NCI-H1436 treated with DMSO at 0.1 percent for 48 hours (cell line): ENCODE measurements around the gene PSME3.

Source experiments
- DNase-seq: peaks from one replicate; lab custom pipeline; 2025; lab: John Stamatoyannopoulos, UW

PSME3 gene

DNA sequence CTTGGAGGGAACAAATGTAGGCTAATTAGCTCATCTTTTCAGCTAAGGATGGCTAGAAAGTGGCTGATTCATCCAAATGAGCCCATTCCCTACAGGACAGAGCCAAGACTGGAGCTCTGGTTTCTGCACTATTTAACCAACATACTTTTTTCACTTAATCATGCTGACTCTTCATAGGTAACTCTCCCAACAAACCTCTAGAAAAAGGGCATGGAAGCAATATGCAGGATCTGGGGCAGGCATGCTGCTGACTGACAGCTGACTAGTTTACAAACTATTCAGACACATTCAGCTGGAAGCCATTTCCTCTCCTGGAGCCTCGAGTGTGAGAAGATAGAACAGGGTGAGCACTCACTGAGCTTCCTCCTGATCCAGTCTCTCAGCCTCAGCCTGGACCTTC is 15.3 kb upstream of the PSME3 start:
- no peak for DNase-seq

DNA sequence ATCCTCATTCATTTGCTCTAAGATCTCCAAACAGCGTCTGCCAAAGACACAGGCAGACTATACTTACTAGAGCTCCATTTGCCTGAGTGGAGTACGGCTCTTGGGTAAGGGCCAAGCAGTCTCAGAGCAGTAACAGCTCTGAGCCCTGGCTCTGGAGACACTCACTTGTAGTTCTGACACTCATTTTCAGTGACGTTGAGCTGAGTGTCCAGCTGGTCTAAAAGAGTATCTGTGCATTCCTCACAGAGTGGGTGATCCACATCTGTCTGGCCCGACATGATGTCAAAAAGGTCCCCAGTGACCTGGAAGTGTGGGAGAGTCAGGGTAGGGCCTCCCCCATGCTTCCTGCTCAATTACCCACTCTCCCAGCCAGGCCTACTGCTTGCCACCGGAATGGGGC is 14.8 kb upstream of the PSME3 start:
- DNase-seq, result no peak

DNA sequence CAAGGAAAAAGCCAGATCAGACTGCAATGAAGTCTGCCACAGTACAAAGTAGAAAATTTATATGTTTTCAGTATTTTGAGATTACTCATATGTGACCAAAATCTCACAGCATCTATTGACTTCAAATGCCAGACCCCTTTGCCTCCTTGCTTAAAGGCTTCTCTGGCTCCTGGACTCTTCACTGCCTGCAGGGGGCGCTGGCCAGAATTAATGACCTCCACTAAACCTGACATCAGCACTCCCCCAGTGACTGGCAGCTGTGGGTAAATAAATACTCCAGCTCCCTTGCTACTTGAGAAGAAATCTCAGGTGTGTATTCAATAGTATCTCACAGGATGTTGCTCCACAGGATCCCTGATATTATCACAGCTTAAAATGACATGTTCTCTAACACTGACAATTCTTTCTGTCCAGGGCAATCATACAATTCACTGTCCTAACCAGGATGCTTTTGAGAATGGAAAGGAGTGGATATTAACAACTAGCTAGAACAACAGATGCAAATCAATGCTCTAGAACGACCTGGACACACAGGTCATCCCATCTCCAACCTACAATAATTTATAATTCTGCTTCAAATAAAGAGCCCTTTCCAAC is 13.2 kb upstream of the PSME3 start:
- DNase-seq, result peak; percentile 16

DNA sequence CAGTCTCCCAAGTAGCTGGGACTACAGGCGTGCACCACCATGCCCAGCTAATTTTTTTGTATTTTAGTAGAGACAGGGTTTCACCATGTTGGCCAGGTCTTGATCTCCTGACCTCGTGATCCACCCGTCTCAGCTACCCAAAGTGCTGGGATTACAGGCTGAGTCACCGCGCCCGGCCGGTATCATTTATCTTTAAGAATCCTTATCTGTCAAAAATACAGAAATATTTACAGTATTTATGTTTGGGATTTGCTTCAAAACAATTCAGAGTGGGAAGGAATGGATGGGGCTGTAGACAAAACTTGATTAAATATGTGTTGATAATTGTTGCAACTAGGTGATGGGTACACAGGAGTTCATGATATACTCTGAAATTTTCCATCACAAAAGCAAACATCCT is 12.0 kb upstream of the PSME3 start:
- no peak for DNase-seq

DNA sequence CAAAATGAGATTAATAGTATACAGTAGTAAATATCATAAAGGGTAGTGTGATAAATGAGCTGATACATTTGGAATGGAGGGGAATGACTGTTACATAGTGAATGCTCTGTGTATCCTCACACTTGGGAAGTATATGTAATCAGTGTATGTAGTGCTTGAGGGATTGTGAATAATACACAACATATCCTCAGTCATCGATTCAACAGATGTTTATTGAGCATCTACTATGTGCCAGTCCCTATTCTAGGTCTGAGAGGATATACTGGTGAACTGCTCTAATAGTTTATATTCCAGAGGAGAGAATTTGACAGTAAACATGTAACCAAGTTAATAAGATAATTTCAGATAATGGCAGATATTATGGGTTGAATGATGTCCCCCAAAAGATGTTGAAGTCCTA is 5.7 kb upstream of the PSME3 start:
- DNase-seq, result no peak

DNA sequence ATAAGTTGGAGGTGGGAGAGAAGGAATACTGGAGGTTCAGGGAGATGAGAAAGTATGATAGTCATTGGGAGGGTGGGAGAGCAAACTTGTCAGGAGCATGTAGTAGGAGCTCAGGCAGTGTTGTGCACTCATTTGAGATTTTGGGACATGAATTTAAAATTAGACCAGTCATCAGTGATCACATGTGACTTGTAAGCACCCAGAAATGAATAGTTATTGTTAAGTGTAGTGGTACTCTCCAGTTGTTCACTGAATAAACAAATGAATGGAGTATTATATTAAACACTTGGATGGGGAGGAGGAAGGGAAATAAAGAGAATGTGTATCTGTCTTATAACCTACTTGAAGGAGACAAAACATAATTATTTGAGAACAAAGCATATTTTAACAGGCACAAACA is 2.2 kb upstream of the PSME3 start:
- no peak for DNase-seq

DNA sequence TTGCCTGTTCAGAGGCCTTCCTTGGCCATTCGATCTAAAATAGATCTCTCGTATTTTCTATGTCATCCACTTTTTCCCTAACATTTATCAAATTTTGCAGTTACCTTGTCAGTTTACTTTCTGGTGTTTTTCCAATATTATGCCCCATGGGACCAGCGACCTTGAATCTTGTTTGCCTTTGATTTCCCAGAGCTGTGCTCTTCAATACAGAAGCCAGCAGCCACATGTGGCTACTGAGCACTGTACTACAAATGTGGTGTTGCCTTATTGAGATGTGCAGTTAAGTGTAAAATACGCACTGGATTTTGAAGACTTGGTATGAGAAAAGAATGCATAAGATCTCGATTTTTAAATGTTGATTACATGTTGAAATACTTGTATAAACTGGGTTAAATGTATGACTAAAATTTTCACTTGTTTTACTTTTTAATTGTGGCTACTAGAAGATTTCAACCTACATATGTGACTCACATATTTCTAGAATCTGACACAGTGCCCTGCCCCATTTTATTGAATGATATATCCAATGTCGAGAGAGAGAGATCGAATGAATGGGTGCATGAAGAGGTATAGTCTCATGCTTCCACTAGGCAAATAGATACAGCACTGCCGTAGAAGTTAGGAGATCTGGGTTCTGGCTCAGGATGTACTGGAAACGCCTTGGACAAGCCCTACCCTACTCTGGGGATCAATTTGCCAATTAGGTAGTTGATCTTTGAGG is 824 bp upstream of the PSME3 start:
- DNase-seq, result no peak

DNA sequence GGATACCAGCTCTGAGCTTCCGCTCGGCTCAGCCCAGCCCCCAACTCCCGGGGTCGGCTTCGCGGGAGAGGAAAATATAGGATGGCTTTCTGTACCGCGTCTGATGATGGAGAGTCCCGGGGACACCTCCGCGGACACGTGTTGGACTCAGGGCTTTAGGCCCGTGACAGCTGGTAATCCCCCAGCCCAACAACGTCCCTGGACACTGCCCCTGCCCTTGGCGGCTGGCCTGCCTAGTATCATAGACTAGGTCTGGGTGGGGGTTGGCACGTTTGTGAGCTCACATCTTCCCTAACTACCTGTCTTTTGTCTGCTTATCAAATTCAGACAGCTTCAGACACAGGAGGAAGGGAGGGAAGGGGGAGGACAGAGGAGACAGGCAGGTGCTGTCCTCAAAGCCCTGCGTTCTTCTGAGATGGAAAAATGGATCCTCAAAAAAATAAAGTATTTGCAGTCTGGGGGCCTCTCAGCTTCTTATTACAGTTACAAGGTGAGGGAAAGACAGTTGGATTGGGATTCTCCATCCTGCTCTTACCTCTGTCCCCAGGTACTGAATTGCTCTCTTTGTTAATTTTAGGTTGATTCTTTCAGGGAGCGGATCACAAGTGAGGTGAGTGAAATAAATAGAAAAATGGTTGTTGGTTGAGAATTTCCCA is 698 bp downstream of the PSME3 start:
- no peak for DNase-seq

DNA sequence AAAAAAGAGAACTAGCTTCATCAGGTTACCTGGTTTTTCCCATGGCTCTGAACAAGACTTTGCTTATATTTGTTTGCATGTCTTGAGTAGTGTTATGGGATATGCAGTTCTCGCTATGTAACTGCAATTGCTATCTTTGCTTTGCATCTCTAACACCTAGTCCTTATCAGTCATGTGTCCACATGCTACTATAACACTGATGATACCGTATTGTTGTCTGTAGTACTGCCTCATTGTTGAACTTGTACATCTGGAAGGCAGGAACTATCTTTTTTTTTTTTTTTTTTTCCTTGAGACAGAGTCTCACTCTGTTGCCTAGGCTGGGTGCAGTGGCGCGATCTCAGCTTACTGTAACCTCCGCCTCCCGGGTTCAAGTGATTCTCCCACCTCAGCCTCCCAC is 2.5 kb downstream of the PSME3 start:
- no peak for DNase-seq

DNA sequence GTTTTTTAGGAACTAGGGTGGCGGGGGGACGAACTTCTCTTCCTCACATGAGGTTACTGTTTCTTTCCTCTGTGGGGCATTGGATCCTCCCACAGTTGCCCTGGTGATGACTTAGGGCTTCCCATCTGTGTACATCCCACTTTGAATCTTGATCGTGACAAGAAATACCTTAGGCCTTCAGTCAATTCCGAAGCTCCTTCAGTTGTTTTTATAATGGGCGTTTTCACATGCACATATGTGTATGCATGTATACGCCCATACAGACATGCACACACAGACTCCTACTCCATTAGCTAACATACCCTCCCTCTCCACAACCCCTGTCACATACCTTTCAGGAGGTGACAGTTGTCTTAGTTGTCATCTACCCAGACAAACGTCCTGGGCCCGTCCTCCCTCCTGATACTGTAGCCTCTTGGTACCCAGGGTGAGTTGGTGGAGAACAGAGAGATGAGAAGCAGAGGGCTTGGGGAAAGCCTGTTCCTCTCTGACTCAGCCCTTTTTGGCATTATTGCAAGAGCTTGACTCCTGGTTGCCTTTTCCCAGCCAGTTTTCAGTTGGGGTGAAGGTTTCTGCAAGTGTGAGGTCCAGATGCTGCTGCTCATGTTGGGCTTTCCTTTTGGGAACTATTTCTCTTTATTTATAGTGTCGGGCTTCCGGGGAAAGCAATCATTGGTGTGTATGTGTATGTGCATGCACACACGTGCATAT is 8.9 kb downstream of the PSME3 start:
- no peak for DNase-seq

DNA sequence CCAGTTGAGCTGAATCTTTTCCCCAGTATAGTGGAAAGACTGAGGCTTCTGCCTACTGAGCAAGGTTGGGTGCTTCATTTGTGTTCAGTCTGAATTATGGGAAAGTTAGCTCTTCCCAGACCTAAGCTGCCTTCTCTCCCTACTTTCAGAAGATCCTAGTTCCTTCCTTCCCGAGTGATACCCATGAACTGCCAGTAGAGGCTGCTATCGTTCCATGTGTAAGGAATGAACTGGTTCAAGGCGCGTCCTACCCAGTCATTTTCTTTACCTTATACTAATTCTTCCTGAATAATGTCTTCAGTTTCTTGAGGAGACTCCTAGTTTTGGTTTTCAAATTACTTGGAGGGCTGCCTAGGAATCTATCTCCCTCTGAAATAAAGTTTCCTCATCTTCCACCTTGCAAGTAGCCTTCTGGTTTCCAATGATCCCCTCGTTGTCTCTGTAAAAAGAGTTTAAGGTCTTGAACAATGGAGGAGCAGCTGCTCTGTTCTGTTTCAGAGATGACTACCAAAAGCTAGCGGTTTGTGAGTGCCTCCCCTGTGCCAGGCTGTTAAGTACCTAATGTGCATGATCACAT is 10.2 kb downstream of the PSME3 start:
- DNase-seq, result peak; percentile 12

DNA sequence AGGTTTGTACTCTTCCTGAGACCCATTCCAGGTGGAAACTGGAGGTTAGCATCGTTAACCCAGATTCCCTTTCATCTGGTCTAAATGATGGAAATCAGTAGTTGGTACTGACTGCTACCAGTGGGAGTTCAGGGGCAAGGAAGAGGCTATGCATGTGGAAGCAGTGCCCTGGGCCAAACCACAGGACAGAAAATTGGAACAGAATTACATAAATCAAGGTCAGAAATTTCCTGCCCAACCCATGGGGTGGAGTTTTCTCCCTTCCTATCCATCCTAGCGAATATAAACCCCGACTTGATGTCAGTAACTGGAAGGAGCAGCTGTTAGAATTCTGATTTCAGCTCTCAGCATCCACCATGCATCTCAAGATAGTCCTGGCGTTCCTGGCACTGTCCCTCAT is 11.1 kb downstream of the PSME3 start, which contains the start of gene AOC2:
Gene AOC2 (plus strand): TSS at position 310 of the 400 bp plus-strand sequence. CDS start 47 bp downstream, at position 357.
- DNase-seq, result no peak

DNA sequence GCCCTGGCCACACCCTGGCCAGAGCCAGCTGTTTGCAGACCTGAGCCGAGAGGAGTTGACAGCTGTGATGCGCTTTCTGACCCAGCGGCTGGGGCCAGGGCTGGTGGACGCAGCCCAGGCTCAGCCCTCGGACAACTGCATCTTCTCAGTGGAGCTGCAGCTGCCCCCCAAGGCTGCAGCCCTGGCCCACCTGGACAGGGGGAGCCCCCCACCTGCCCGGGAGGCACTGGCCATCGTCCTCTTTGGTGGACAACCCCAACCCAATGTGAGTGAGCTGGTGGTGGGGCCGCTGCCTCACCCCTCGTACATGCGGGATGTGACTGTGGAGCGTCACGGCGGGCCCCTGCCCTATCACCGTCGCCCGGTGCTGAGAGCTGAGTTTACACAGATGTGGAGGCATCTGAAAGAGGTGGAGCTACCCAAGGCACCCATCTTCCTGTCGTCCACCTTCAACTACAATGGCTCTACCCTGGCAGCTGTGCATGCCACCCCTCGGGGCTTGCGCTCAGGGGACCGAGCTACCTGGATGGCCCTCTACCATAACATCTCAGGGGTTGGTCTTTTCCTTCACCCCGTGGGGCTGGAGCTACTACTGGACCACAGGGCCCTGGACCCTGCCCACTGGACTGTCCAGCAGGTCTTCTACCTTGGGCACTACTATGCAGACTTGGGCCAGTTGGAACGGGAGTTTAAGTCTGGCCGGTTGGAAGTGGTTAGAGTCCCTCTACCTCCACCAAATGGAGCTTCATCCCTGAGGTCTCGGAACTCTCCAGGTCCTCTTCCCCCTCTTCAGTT is 11.8 kb downstream of the PSME3 start:
- no peak for DNase-seq

DNA sequence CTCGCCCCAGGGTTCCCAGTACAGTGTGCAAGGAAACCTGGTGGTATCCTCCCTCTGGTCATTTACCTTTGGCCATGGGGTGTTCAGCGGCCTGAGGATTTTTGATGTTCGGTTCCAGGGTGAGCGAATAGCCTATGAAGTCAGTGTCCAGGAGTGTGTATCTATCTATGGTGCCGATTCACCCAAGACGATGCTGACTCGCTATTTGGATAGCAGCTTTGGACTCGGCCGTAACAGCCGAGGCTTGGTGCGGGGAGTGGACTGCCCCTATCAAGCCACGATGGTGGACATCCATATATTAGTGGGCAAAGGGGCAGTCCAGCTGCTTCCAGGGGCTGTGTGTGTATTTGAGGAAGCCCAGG is 12.3 kb downstream of the PSME3 start:
- DNase-seq, result no peak

DNA sequence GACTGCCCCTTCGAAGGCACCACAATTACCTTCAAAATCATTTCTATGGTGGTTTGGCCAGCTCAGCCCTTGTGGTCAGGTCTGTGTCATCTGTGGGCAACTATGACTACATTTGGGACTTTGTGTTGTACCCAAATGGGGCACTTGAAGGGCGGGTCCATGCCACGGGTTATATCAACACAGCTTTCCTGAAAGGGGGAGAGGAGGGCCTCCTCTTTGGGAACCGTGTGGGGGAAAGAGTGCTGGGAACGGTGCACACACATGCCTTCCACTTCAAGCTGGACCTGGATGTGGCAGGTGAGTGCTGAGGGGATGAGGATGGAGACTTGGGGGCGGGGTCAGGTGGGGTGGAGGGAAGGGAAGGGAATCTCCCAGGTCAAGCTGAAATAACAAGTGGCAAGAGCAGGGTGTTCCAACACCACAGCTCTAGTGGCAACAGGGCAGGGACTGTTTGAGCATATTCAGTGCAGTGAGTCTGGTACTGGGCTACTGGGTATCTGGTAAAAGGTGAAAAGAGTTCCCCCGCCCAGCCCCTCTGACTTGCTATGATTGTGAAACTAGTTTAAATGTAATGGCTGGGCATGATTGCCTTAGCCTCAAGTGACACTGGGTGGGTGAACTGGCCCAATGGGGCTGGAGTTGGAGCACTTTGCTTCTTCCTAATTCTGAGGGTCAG is 12.9 kb downstream of the PSME3 start:
- DNase-seq, result no peak

DNA sequence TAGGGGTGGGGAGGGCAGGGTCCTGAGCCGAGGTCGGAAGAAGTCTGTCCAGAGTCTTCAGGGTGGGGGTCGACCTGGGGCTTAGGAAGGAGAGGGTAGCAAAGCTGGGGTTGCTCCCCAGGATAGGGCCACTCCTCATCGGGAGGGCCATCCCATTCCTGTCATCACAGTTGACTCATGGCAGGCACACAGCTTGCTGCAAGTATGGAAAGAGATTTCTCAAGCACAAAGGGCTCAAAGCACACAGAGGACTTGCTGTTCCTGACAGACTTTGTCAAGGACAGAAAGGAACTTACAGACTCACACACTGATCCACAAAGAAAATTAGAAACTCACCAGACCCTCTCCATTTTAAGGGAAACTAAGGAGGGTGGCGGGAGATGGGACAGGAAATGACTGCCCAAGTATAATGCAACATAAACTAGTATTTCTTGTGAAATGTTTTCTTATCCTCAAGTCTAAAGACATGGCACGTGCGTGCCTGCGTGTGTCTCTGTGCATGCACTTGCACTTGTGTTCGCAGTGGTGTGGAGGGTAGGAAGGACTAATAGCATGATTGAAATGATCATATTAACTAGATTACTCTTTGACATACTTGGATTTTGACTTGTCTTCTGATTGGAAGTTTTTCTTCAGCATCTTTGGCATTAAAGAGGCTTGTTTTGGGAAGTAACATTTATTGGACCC is 13.5 kb downstream of the PSME3 start:
- no peak for DNase-seq

DNA sequence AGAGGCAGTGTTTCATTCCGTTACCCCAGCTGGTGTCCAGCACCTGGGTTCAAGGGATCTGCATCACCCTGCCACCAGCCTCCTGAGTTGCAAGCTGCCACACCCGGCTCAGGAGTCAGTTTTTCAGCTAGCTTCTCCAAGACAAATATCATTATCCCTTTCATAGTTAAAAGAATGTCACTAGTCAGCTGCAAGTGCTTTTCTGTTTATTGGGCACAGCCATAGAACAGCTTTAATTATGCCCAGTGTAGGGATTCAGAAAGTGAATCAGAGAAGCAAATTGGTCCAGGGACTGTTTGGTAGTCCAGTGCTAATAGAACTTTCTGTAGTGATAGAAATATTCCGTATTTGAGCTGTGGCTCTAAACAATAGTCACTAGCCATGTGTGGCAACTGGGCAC is 14.9 kb downstream of the PSME3 start:
- no peak for DNase-seq

DNA sequence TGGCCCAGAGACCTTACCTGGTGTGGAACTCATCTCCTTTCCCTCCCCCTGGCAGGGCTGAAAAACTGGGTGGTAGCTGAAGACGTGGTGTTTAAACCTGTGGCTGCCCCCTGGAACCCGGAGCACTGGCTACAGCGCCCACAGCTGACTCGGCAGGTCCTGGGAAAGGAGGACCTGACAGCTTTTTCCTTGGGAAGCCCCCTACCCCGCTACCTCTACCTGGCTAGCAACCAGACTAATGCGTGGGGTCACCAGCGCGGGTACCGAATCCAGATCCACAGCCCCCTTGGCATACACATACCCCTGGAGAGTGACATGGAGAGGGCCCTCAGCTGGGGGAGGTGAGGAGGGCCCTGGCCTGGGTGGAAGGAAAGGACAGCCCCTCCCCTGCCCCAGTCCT is 15.8 kb downstream of the PSME3 start:
- no peak for DNase-seq

DNA sequence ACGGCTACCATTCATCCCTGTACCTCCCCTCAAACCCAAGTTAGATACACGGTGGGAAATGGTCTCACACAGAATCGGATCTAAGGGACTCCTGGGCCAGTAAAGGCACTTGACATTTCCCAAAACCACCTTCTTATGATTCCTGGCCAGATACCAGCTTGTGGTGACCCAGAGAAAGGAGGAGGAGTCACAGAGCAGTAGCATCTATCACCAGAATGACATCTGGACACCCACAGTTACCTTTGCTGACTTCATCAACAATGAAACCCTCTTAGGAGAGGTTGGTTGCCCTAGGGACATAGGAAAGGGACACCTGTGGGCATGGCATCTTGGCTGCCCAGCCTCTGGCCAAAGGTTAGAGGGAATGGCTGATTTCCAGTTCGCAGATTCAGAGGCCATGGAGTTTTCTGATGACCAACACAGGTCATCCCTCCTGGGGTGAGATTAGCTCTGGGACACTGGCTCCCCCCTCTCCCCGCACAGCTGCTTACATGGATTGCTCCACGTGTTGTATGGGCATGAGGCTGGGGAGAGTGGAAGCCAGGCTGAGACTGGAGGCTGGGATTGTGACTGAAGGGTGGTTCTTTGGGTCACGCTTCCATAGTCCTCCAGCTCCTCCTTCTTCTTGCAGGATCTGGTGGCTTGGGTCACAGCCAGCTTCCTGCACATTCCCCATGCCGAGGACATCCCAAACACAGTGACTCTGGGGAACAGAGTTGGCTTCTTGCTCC is 16.4 kb downstream of the PSME3 start:
- no peak for DNase-seq

DNA sequence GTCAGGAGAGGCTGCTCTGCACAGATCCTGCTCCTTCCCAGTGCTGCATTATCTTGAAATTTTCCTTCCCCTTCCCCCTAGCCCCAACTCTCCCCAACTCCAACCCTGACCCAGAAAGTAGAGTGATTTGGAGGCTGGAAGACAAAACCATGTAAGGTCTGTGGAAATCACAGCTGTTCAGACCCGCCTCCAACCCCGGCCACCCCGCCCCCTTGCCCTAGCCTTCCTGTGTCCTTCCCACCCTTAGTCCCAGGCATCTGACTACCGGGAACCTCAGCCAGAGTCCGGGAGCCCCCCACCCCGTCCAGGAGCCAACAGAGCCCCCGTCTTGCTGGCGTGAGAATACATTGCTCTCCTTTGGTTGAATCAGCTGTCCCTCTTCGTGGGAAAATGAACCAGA is 17.8 kb downstream of the PSME3 start, which contains the start of gene AOC3:
Gene AOC3 (plus strand): TSS at position 246 of the 400 bp plus-strand sequence. CDS start 145 bp downstream, at position 391.
- DNase-seq, result no peak
